Activated naive CD8-positive, alpha-beta T cell treated with anti-CD3 and anti-CD28 coated beads, Interleukin-2, amount 50 U/mL, for 24 hours (primary cell): ENCODE measurements around the gene NDUFS5.
A peak's percentile ranks its signal among the peaks of the same experiment; 100 is the strongest.
"Not testable (repeated sequence)": the region's sequence is repeated elsewhere in the genome, so short reads cannot be mapped to it uniquely, and the experiment has no call there.

Experiments used
- ATAC-seq: fragments of 150-1000 bp; cut with Tn5 transposase; one replicate; pipeline ENCODE4 v1.10.0; 2021
- DNase-seq: peaks from one replicate; pipeline ENCODE4 v3.0.0; 2021
- H3K27ac Mint-ChIP-seq: one replicate; pipeline ENCODE4 v1.8.0; 2021; ENCODE audit warnings: mild to moderate bottlenecking, mixed read lengths
- H3K27me3 Mint-ChIP-seq: one replicate; pipeline ENCODE4 v1.8.0; 2021; ENCODE audit warnings: mixed read lengths
- H3K36me3 Mint-ChIP-seq: one replicate; pipeline ENCODE4 v1.8.0; 2021; ENCODE audit warnings: low read depth, mixed read lengths
- H3K4me1 Mint-ChIP-seq: one replicate; pipeline ENCODE4 v1.8.0; 2021; ENCODE audit warnings: mixed read lengths
- H3K4me3 Mint-ChIP-seq: one replicate; pipeline ENCODE4 v1.8.0; 2021; ENCODE audit warnings: mild to moderate bottlenecking, moderate library complexity, mixed read lengths
- H3K9me3 Mint-ChIP-seq: one replicate; pipeline ENCODE4 v1.8.0; 2021; ENCODE audit warnings: mixed read lengths

The NDUFS5 gene

DNA sequence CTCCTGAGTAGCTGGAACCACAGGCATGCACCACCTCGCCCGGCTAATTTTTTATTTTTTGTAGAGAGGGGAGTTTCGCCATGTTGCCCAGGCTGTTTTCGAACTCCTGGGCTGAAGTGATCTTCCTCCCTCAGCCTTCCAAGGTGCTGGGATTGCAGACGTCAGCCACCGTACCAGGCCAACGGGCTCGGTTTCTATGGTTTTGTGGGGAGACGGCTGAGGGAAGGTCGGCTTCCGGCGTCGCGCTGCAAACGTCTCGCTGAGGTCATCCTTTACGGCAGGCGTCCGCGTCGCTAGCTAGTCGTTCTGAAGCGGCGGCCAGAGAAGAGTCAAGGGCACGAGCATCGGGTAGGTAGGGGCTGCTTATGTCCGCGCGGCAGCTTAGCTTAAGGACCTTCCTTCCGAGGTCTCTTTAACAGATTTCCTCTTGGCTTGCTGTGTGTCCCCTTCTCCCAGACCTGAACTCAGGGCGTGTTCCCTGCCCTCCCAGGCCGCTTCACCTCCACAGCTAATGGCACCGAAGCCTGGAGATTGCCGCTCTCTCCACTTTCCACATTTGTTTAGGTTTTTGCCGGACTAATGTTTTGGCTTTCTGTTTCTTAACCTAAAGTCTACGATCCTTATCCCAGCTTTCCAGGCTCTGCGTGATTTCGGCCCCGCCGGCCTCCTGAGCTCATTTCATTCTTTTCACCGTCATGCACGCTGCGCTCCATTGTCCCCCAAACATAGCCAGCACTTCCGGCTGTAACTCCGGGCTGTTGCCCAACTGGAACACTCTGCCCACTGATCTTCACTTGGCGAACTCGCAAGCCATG lies at the start of gene NDUFS5:
TSS of gene NDUFS5 (plus strand) at position 300 of the 815 bp plus-strand sequence. CDS start 2,375 bp downstream, outside the sequence.
- DNase-seq (peak; percentile 85), ATAC-seq (peak; percentile 93)
- no peaks in the 10 kb centered on the region for H3K9me3 Mint-ChIP-seq
- H3K27ac Mint-ChIP-seq = peak within 1 kb of the TSS; percentile 92
- H3K27me3 Mint-ChIP-seq = no peaks in the 10 kb centered on the region
- peaks cover 20% of the 10 kb centered on the region for H3K36me3 Mint-ChIP-seq
- H3K4me1 Mint-ChIP-seq = peaks cover 28% of the 10 kb centered on the region
- peak within 1 kb of the TSS; percentile 95 for H3K4me3 Mint-ChIP-seq

DNA sequence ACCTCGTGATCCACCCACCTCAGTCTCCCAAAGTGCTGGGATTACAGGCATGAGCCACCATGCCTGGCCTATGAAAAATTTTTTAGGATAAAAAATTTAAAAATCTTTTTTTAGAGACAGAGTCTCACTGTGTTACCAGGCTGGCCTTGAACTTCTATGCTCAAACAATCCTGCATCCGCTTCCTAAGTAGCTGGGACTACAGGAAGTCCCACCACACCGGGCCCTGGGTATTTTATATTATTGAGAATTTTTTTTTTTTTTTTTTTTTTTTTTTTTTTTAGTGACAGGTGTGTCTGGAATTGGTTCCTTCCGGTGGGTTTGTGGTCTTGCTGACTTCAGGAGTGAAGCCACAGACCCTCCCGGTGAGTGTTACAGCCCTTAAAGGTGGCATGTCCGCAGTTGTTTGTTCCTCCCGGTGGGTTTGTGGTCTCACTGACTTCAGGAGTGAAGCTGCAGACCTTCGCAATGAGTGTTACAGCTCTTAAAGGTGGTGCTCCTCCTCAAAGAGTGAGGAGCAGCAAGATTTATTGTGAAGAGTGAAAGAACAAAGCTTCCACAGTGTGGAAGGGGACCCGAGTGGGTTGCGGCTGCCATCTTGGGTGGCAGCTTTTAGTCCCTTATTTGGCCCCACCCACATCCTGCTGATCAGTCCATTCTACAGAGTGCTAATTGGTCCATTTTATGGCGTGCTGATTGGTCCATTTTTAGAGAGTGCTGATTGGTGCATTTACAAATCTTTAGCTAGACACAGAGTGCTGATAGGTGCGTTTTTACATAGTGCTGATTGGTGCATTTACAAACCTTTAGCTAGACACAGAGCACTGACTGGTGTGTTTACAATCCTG lies 48.5 kb upstream of the NDUFS5 start:
- not testable (repeated sequence) for H3K4me1 Mint-ChIP-seq, H3K27me3 Mint-ChIP-seq, H3K9me3 Mint-ChIP-seq
- peak; percentile 33 for DNase-seq
- Mint-ChIP-seq H3K27ac (peak overlapping the region; percentile 78), H3K4me3 (peak overlapping the region; percentile 49), H3K36me3 (peaks cover 10% of the 10 kb centered on the region)
- peak; percentile 33 for ATAC-seq

DNA sequence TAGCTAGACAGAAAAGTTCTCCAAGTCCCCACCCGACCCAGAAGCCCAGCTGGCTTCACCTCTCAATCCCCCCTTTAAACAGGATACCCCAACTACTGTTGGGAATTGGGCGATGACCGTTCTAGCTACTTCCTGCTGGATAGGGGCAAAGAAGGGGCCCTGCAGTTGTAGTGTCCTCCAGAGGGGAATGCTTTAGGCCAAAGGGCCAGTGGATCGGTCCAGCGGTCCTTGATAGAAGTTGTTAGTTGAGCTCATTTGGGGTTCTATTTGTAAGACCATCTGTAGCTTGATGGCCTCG lies 48.0 kb upstream of the NDUFS5 start:
- not testable (repeated sequence) for H3K27me3 Mint-ChIP-seq, H3K27ac Mint-ChIP-seq, H3K4me1 Mint-ChIP-seq, ATAC-seq, H3K9me3 Mint-ChIP-seq
- peak; percentile 37 for DNase-seq
- Mint-ChIP-seq H3K36me3 (peaks cover 10% of the 10 kb centered on the region), H3K4me3 (peak overlapping the region; percentile 49)

DNA sequence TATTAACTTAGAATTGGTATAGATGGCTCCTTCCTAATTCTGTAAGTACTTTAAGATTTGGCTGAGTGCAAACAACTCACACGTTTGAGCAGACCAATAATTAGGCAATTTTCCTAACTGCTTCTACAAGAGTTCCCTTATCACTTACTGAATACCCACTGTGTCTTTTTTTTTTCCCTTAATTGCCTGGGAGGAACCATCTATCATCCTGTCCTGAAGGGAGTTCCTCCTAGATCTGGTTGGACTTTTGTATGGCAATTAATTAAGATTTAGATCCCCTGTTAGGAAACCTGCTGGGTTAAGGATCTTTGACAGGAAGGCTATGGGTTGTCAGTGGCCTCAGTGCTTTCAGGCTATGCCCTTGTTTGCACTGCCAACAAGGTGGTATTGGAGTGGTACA lies 46.8 kb upstream of the NDUFS5 start:
- peaks cover 10% of the 10 kb centered on the region for H3K36me3 Mint-ChIP-seq
- H3K27me3 Mint-ChIP-seq, DNase-seq, H3K27ac Mint-ChIP-seq, H3K9me3 Mint-ChIP-seq, H3K4me1 Mint-ChIP-seq, H3K4me3 Mint-ChIP-seq, ATAC-seq: not testable (repeated sequence)

DNA sequence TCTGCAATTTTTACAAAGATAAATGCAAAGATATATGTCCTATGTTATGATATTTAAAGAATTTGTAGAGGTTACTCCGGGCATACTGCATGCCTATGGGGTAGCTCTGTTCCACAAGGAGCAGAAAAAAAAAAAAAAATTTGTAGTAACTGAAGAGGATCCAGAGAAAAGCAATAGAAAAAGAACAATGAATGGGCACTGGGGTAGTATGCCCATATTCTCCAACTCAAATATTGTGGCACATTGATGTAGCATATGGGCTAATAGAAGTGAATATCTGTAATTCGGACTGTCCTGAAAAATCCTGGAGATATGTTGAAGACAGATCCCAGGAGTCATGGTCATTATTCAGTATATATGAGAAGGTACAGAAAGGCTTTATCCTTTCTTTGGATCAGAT lies 36.2 kb upstream of the NDUFS5 start:
- H3K4me3 Mint-ChIP-seq = peak overlapping the region; percentile 75
- DNase-seq (no peak), ATAC-seq (no peak)
- H3K27me3 Mint-ChIP-seq = no peaks in the 10 kb centered on the region
- H3K27ac Mint-ChIP-seq = peak overlapping the region; percentile 69
- H3K9me3 Mint-ChIP-seq = no peaks in the 10 kb centered on the region
- peaks cover 35% of the 10 kb centered on the region for H3K4me1 Mint-ChIP-seq
- peaks cover 21% of the 10 kb centered on the region for H3K36me3 Mint-ChIP-seq

DNA sequence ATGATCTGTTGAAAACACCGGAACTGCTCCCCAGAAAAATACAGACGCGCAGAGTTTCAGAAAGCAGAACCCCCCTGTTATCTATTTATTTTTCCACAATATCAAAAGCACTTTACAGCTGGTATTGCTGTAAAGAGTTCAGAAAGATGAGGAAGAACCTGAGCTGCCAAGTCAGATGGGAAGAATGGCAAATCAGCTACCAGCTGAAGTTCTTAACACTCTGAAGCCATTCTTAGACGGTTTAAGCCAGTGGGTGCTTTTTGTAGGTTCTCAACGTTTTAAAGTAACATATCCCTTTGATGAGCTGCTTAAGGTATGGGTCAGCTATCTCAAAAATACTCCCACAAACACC lies 35.8 kb upstream of the NDUFS5 start:
- no peak for ATAC-seq
- Mint-ChIP-seq H3K27ac (peak overlapping the region; percentile 76), H3K9me3 (no peaks in the 10 kb centered on the region), H3K36me3 (peaks cover 25% of the 10 kb centered on the region), H3K4me1 (peaks cover 39% of the 10 kb centered on the region), H3K27me3 (no peaks in the 10 kb centered on the region), H3K4me3 (peak overlapping the region; percentile 75)
- no peak for DNase-seq

DNA sequence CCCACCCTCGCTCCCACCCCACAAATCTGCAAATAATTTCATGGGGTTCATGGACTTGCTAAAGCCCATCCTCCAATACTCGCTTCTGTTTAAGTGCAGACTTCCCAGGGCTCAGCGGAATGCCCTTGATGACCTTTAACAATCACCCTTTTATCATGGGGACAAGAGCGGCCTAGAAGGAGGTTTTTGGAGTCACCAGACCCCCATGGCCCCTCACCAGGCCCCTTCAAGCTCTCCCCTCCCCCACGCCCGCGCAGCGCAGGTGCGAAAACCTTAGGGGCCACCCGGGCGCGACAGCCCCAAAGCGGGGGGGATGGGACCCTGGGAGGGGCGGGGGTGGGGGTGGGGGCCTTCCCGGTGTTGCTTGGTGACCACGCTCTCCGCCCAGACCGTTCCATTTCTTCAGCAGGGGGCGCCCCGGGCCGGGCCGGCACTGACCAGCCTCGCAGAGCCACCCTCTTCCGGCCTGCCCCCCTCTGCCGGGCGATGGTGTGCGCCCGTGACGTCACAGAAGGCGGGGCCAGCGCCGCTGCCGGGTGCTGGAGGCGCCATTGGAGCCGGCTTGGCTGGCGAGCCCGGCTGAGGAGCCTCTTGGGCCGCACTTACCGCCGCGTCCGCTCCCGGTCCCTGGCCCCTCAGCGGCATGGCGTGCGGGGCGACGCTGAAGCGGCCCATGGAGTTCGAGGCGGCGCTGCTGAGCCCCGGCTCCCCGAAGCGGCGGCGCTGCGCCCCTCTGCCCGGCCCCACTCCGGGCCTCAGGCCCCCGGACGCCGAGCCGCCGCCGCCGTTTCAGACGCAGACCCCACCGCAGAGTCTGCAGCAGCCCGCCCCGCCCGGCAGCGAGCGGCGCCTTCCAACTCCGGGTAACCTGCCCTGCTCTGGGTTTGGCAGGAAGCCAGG lies 35.2 kb upstream of the NDUFS5 start, which contains the start of gene AKIRIN1:
TSS of gene AKIRIN1 (plus strand) at position 539 of the 900 bp plus-strand sequence. CDS start at position 644, 105 bp downstream.
- H3K36me3 Mint-ChIP-seq = peaks cover 28% of the 10 kb centered on the region
- H3K27ac Mint-ChIP-seq = peak within 1 kb of the TSS; percentile 83
- no peaks in the 10 kb centered on the region for H3K9me3 Mint-ChIP-seq
- peak; percentile 99 for DNase-seq
- ATAC-seq = peak; percentile 97
- H3K4me1 Mint-ChIP-seq = peaks cover 44% of the 10 kb centered on the region
- H3K4me3 Mint-ChIP-seq = peak within 1 kb of the TSS; percentile 89
- no peaks in the 10 kb centered on the region for H3K27me3 Mint-ChIP-seq

DNA sequence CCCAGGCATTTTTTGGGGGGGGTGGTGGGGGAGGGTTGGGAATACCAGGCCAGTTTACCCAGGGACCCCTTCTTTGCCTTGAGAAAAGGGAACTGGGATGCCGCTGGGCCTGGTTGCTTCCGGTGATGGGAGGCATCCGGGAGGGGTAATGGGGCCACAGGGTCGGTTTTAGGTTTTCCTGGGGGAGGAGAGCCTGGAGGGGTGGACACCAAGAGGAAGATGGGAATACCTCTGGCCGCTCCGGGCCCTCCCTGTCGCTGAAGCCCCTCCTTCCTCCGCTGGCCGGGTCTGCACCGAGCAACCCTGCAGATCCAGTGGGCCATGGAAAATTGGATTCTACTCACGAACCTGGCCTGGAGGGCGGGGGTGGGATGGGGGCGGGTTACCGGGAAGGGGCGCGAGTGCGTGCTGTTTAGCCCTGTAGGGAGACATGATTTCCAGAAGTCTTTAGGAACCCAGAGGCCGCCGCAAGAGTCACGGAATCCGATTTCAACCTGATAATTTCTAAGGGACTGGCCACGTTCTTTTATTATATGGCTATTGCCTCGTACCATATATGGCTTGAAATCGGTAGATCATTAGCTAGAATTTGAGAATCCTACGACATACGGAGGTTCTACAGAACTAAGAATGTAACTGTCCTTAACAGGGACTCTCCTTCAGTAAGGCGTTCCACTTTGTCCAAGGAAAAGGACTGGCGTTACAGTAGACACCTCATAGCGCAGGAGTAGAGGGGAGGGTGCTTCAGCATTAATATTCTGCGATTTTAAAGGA lies 34.3 kb upstream of the NDUFS5 start:
- H3K27me3 Mint-ChIP-seq = no peaks in the 10 kb centered on the region
- peaks cover 35% of the 10 kb centered on the region for H3K36me3 Mint-ChIP-seq
- DNase-seq = peak; percentile 19
- H3K9me3 Mint-ChIP-seq = no peaks in the 10 kb centered on the region
- H3K4me1 Mint-ChIP-seq = peaks cover 51% of the 10 kb centered on the region
- H3K4me3 Mint-ChIP-seq = peak overlapping the region; percentile 89
- no peak for ATAC-seq
- peak overlapping the region; percentile 83 for H3K27ac Mint-ChIP-seq

DNA sequence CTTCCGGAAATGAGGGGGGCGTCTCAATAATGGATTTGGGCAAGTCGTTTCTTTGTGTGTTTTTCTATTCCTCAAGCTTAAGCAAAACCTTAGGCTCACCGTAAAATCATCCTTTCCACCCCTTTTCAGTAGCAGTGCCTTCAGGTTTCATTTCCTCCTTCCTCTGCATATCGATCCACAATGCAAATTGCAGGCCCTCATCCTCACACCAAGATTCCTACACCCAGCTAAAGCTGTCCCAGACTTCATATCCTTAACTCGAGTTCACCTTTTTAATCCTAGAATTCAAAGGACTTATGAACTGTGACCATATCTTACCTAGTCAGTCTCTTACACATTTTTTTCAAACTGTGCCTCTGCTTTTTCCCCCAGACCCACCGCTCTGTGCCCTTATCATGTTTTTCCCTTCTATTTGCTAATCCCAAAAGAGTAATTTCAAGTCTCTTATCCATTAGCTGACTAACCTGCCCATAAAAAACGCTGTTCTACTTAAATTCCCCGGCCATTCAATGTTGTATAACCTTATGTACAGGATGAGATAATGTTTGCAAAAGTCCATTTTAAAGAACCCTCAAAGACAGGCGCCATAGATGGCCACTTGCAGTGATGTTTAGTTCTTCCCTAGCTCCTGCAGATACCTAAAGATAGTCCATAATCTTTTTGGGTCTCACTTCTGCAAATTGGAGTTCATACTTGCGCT lies 33.6 kb upstream of the NDUFS5 start:
- Mint-ChIP-seq H3K4me3 (peak overlapping the region; percentile 89), H3K9me3 (no peaks in the 10 kb centered on the region), H3K27ac (peak overlapping the region; percentile 83), H3K4me1 (peaks cover 56% of the 10 kb centered on the region), H3K27me3 (no peaks in the 10 kb centered on the region), H3K36me3 (peaks cover 39% of the 10 kb centered on the region)
- no peak for DNase-seq
- no peak for ATAC-seq

DNA sequence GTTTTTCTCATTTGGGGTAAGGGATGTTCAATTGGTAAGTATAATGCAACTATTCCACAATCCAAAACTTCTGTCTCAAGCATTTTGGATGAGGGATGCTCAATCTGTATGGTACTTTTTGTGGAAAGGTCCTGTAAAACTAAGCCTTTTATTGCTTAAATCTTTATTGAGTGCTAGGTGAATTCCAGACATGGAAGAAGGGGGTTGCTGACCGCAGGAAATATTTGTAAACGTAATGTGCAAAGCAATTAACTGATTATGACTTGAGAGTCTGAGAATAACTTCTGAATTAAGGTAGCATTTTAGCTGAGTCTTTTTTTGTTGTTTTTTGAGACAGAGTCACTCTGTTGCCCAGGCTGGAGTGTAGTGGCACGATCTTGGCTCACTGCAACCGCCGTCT lies 32.0 kb upstream of the NDUFS5 start:
- ATAC-seq (no peak), DNase-seq (no peak)
- peaks cover 67% of the 10 kb centered on the region for H3K4me1 Mint-ChIP-seq
- H3K27me3 Mint-ChIP-seq = no peaks in the 10 kb centered on the region
- no peak overlapping the region for H3K27ac Mint-ChIP-seq
- H3K4me3 Mint-ChIP-seq = no peak overlapping the region
- H3K36me3 Mint-ChIP-seq = peaks cover 52% of the 10 kb centered on the region
- H3K9me3 Mint-ChIP-seq = no peaks in the 10 kb centered on the region

DNA sequence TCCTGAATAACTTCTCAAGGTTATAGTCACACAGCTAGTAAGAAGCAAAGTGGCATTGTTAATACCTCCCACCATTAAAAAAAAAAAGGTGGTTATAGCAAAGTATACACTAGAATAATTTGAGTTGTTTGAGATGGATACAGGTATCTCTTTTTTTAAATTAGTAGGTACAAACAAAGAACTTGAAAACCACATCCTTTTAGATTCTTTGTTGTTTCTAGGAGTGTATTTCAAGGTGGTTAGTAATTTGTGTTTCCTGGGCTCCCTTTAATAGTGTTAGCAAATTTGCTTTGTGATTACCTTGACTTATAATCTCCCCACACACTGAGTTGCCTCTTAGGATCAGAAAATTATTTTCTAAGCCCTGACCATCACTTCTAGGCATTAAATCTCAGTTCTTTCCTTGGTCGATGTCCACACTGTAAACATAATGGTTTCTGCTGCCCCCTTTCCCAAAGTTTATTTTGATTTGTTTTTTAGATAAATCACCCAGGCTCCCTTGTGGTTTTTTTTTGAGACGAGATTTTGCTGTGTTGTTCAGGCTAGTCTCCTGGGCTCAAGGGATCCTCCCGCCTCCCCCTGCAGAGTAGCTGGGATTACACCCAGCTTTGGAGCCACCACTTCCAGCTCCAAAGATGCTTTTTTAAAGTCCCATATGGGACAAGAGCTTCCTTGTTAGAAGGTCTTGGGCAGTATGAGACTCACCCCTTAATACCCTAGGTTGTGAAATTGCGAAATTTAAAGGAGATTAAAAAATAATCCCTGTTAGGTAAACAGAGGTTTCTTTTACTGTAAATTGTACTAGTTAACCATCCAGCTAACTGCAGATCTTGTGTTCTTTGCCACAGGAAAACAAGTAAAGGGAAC lies 28.9 kb upstream of the NDUFS5 start:
- Mint-ChIP-seq H3K27ac (peak overlapping the region; percentile 77), H3K4me1 (peaks cover 69% of the 10 kb centered on the region), H3K4me3 (no peak overlapping the region), H3K27me3 (no peaks in the 10 kb centered on the region), H3K36me3 (peaks cover 70% of the 10 kb centered on the region), H3K9me3 (no peaks in the 10 kb centered on the region)
- DNase-seq (no peak), ATAC-seq (no peak)

DNA sequence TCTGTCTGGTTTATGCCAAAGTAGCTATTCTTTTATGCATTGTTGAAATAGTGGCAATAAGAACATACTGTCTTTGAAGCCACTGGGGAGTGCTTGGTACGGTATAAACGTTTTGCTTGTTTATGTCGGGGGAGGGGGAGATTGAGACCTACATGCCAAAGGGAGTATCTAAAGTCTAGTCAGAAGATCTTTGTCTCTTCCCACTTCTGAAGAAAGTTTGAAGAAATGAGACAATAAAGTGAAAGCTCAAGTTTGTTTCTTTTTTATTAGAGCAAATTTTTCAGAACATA lies 28.3 kb upstream of the NDUFS5 start:
- no peaks in the 10 kb centered on the region for H3K27me3 Mint-ChIP-seq
- H3K9me3 Mint-ChIP-seq = no peaks in the 10 kb centered on the region
- peaks cover 69% of the 10 kb centered on the region for H3K4me1 Mint-ChIP-seq
- no peak for ATAC-seq
- DNase-seq = no peak
- H3K27ac Mint-ChIP-seq = no peak overlapping the region
- peaks cover 69% of the 10 kb centered on the region for H3K36me3 Mint-ChIP-seq
- no peak overlapping the region for H3K4me3 Mint-ChIP-seq
